Peyer's patch (tissue), 4 donors: Measurements from ENCODE around the gene TRMT10B.

Source experiments
- POLR2A ChIP-seq, 2 donors: fragments of 450-650 bp; IDR thresholded peaks; one replicate each; pipeline ENCODE4 v1.5.1; 2017; ENCODE audit warnings: antibody characterized with exemption in 2 of 2, mild to moderate bottlenecking in 2 of 2, moderate library complexity in 2 of 2
- TF ChIP-seq, protein P1 (sequence below), 6 experiments: fragments of 450-650 bp in 4 of 6; fragments of 200-600 bp in 2 of 6; sonication (generic) in 1 of 6; IDR thresholded peaks; one replicate each; pipeline ENCODE4 v1.5.1; 2017 to 2019; ENCODE audit warnings: antibody characterized with exemption in 6 of 6, mild to moderate bottlenecking in 3 of 6, moderate library complexity in 1 of 6

DNA sequence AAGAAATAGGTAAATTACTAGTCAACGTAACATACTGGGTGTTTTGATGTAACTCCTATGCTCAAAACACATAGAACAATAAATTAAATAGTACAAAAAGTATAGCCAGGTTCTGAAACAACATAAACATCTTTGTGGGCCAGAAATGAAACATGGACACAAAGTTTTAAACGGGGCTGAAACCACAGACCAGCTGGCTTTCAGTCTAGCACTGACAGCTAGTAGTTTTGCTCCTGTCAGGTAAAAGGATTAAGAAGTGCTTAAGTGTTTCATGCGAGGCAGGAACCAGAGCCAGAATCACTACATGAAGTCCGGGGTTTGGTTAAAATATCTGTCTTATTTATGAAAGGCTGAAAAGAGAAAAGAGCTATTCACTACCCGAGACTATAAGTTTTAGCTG, 66.5 kb downstream of the TRMT10B start:
- TF ChIP-seq, protein P1, sequence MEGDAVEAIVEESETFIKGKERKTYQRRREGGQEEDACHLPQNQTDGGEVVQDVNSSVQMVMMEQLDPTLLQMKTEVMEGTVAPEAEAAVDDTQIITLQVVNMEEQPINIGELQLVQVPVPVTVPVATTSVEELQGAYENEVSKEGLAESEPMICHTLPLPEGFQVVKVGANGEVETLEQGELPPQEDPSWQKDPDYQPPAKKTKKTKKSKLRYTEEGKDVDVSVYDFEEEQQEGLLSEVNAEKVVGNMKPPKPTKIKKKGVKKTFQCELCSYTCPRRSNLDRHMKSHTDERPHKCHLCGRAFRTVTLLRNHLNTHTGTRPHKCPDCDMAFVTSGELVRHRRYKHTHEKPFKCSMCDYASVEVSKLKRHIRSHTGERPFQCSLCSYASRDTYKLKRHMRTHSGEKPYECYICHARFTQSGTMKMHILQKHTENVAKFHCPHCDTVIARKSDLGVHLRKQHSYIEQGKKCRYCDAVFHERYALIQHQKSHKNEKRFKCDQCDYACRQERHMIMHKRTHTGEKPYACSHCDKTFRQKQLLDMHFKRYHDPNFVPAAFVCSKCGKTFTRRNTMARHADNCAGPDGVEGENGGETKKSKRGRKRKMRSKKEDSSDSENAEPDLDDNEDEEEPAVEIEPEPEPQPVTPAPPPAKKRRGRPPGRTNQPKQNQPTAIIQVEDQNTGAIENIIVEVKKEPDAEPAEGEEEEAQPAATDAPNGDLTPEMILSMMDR (IDR thresholded peaks at IDR 0.05) = no peak
- no peak for TF ChIP-seq POLR2A (IDR thresholded peaks at IDR 0.05)
